Neuronal stem cell (in vitro differentiated cells): Measurements from ENCODE around the gene HIP1.

Source experiments
- DNase-seq: peaks from one replicate; pipeline ENCODE4 v3.0.0-alpha.2; 2013; ENCODE audit warnings: low spot score
- H2AFZ ChIP-seq: one replicate; pipeline ENCODE4 v1.6.1; 2013; ENCODE audit warnings: mild to moderate bottlenecking, low read length, inconsistent platforms
- H2AK5ac ChIP-seq: 2 replicates; pipeline ENCODE4 v1.6.1; 2013; ENCODE audit warnings: low read depth, mild to moderate bottlenecking, inconsistent platforms, low read length, moderate library complexity, mixed read lengths
- H2BK120ac ChIP-seq: 2 replicates; pipeline ENCODE4 v1.6.1; 2013; ENCODE audit warnings: low read depth, mild to moderate bottlenecking, inconsistent platforms, low read length, moderate library complexity, mixed read lengths
- H2BK12ac ChIP-seq: one replicate; pipeline ENCODE4 v1.6.1; 2013; ENCODE audit warnings: low read length, inconsistent platforms
- H2BK15ac ChIP-seq: 2 replicates; pipeline ENCODE4 v1.6.1; 2013; ENCODE audit warnings: mild to moderate bottlenecking, low read length, inconsistent platforms, mixed read lengths
- H2BK5ac ChIP-seq: one replicate; pipeline ENCODE4 v1.6.1; 2013; ENCODE audit warnings: inconsistent platforms, mild to moderate bottlenecking, low read length, moderate library complexity
- H3K14ac ChIP-seq: one replicate; pipeline ENCODE4 v1.6.1; 2013; ENCODE audit warnings: low read length, inconsistent platforms
- H3K18ac ChIP-seq: 2 replicates; pipeline ENCODE4 v1.6.1; 2013; ENCODE audit warnings: low read length, inconsistent platforms
- H3K23ac ChIP-seq: 2 replicates; pipeline ENCODE4 v1.6.1; 2013; ENCODE audit warnings: low read depth, mild to moderate bottlenecking, mixed read lengths, low read length, inconsistent platforms; ENCODE audit not compliant: poor library complexity
- H3K27ac ChIP-seq: replicated peaks from 3 replicates; pipeline ENCODE4 v1.5.1; 2013; ENCODE audit warnings: low read length, inconsistent platforms
- H3K27me3 ChIP-seq, 3 experiments: 2 replicates each; pipeline ENCODE4 v1.6.1; 2013; ENCODE audit warnings: low read length in 3 of 3, mild to moderate bottlenecking in 2 of 3, inconsistent platforms in 1 of 3, low read depth in 1 of 3, mixed read lengths in 1 of 3, moderate library complexity in 1 of 3; ENCODE audit not compliant: control insufficient read depth in 3 of 3, insufficient read depth in 3 of 3
- H3K36me3 ChIP-seq, 2 donors: replicated peaks in 1 of 2; 2 replicates each; pipeline ENCODE4 v1.6.1; 2013; ENCODE audit warnings: low read length in 2 of 2; ENCODE audit not compliant: control insufficient read depth in 2 of 2, insufficient read depth in 2 of 2
- H3K4ac ChIP-seq: 2 replicates; pipeline ENCODE4 v1.6.1; 2013; ENCODE audit warnings: inconsistent platforms, mild to moderate bottlenecking, low read length, moderate library complexity
- H3K4me1 ChIP-seq, 2 donors: 1 replicate in 1 of 2; 2 replicates in 1 of 2; pipeline ENCODE4 v1.6.1; 2013; ENCODE audit warnings: low read length in 2 of 2, low read depth in 1 of 2; ENCODE audit not compliant: control insufficient read depth in 2 of 2, insufficient read depth in 1 of 2
- H3K4me2 ChIP-seq: one replicate; pipeline ENCODE4 v1.6.1; 2013; ENCODE audit warnings: mild to moderate bottlenecking, low read length, inconsistent platforms; ENCODE audit not compliant: insufficient read depth, poor library complexity, severe bottlenecking
- H3K4me3 ChIP-seq, 2 donors: 2 replicates each; pipeline ENCODE4 v1.5.1; 2013; ENCODE audit warnings: low read length in 2 of 2, mild to moderate bottlenecking in 2 of 2, inconsistent platforms in 1 of 2, moderate library complexity in 1 of 2
- H3K79me1 ChIP-seq: one replicate; pipeline ENCODE4 v1.6.1; 2013; ENCODE audit warnings: low read depth, mild to moderate bottlenecking, inconsistent platforms, low read length, moderate library complexity
- H3K9ac ChIP-seq: one replicate; pipeline ENCODE4 v1.6.1; 2013; ENCODE audit warnings: mild to moderate bottlenecking, low read depth, low read length, inconsistent platforms; ENCODE audit not compliant: poor library complexity
- H3K9me3 ChIP-seq, 2 donors: replicated peaks in 1 of 2; 2 replicates each; pipeline versions ENCODE3 to v1.6.1; 2013; ENCODE audit warnings: low read length in 2 of 2, mild to moderate bottlenecking in 2 of 2, inconsistent platforms in 1 of 2, low read depth in 1 of 2, mixed read lengths in 1 of 2, moderate library complexity in 1 of 2; ENCODE audit not compliant: control insufficient read depth in 2 of 2, insufficient read depth in 1 of 2
- H4K8ac ChIP-seq: one replicate; pipeline ENCODE4 v1.6.1; 2013; ENCODE audit warnings: low read depth, mild to moderate bottlenecking, inconsistent platforms, low read length, moderate library complexity
- H4K91ac ChIP-seq: one replicate; pipeline ENCODE4 v1.6.1; 2013; ENCODE audit warnings: low read length, low read depth, mild to moderate bottlenecking, inconsistent platforms; ENCODE audit not compliant: poor library complexity
- WGBS, 2 donors: extraction: QIAGEN DNeasy Blood & Tissue Kit; methylation state at CpG; one replicate each; pipeline ENCODE4 v1.1.7; 2013; ENCODE audit warnings: missing lambda C conversion rate in 2 of 2, mixed read lengths in 1 of 2; ENCODE audit not compliant: insufficient read length in 2 of 2, insufficient replicate concordance in 1 of 2; ENCODE audit errors: extremely low coverage in 2 of 2; 5-methylcytosine and 5-hydroxymethylcytosine counted together

Gene HIP1

GRCh38 chr7:75734586-75735458, 3.9 kb downstream of the HIP1 start:
- no peak overlapping the region for H3K4me3 ChIP-seq
- no peak overlapping the region for H3K9ac ChIP-seq
- no CpG with 5 or more reads among the region's 9 CpGs for WGBS, 2 donors
- DNase-seq: no peak
- no peak overlapping the region for H3K18ac ChIP-seq
- no peak overlapping the region for H2BK5ac ChIP-seq
- H2AFZ ChIP-seq: no peak overlapping the region
- H2BK15ac ChIP-seq: no peak overlapping the region
- H3K4me2 ChIP-seq: no peak overlapping the region
- no peak overlapping the region for H4K8ac ChIP-seq
- H2AK5ac ChIP-seq: no peak overlapping the region
- H3K9me3 ChIP-seq: no peaks in the 10 kb centered on the region
- no peak overlapping the region for H3K14ac ChIP-seq
- no peak overlapping the region for H4K91ac ChIP-seq
- no peaks in the 10 kb centered on the region for H3K36me3 ChIP-seq
- no peak overlapping the region for H3K27ac ChIP-seq
- peaks cover 6 to 18% of the 10 kb centered on the region in 2 donors for H3K4me1 ChIP-seq
- no peak overlapping the region for H3K23ac ChIP-seq
- peaks cover 0 to 9% (median 6%) of the 10 kb centered on the region in 3 experiments for H3K27me3 ChIP-seq
- H2BK120ac ChIP-seq: no peak overlapping the region
- H2BK12ac ChIP-seq: no peak overlapping the region
- no peak overlapping the region for H3K4ac ChIP-seq
- peaks cover 1% of the 10 kb centered on the region for H3K79me1 ChIP-seq

DNA sequence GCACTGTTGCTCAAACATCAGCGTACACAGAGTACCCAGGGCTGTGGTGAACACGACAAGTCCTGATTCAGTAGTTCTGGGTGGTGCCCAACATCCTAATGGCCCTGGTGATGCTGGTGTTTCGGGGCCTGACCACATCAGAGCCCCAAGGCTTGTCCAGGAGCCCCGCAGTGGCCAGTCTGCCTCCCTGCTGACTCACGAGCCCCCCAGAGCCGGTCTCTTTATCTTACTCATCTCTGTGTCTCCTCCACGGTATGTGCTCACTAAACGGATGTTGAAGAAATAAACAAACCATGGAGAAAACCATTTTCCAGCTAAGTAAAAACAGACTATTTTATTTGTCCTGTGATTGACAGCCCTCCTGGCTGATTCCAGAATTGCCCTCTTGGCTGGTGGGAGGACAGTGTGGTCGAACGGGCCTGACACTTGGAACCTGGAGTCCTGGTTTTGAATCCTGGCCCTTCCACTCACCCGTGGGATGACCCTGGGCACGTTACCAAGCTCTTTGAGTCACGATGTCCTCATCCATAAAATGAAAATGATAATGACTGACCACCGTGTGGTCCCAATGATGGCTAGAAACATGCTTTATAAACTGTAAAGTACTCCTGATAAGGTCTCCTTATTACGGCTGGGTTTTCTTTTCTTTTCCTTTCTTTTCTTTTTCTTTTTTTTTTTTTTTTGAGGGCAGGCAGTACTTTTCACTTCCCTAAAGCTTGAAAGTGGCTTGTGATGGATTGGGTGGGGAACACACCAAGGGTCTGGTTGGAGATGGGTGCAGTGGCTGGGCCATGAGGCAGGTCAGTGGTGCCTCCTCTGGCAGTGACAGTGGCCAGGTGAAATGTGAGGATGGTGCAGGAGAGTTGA, 5.7 kb downstream of the HIP1 start:
- Histone ChIP-seq H3K9ac (no peak overlapping the region), H4K91ac (no peak overlapping the region), H3K36me3 (no peaks in the 10 kb centered on the region), H2AK5ac (no peak overlapping the region), H3K27ac (no peak overlapping the region), H3K18ac (peak overlapping the region; percentile 82), H3K4ac (no peak overlapping the region), H3K9me3 (no peaks in the 10 kb centered on the region), H3K14ac (no peak overlapping the region), H3K4me2 (no peak overlapping the region), H2BK120ac (no peak overlapping the region), H3K4me1 (peaks cover 5 to 14% of the 10 kb centered on the region in 2 donors), H3K23ac (no peak overlapping the region), H3K27me3 (peaks cover 0 to 5% (median 5%) of the 10 kb centered on the region in 3 experiments), H2BK15ac (no peak overlapping the region), H4K8ac (peak overlapping the region; percentile 57), H2AFZ (no peak overlapping the region), H2BK5ac (no peak overlapping the region), H2BK12ac (no peak overlapping the region), H3K79me1 (peaks cover under 1% of the 10 kb centered on the region), H3K4me3 (no peak overlapping the region)
- no peak for DNase-seq
- no CpG with 5 or more reads among the region's 15 CpGs for WGBS, 2 donors

DNA sequence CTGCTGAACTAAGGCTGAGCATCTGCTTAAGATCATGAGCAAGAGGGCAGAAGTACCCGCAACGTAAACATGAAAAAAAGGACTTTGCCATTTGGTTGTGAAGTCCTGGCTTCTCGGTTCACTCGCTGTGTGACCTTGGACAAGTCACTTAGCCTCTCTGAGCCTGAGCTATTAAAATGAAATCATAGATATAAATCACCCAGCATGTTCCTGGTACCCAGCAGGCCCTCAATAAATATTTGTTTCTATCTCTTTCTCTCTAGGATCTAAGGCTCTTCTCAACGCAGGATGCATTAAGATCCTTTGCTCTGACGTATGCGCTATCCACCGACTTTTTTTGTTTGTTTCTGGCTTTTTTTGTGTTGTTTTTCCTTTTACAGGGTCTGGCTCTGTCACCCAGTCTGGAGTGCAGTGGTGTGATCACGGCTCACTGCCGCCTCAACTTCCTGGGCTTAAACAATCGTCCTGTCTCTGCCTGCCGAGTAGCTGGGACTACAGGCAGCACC, 6.7 kb downstream of the HIP1 start:
- no peaks in the 10 kb centered on the region for H3K79me1 ChIP-seq
- no peak overlapping the region for H4K8ac ChIP-seq
- no peak overlapping the region for H2AFZ ChIP-seq
- DNase-seq: no peak
- H3K23ac ChIP-seq: no peak overlapping the region
- no peak overlapping the region for H3K4me2 ChIP-seq
- no peak overlapping the region for H3K9ac ChIP-seq
- no peak overlapping the region for H3K4ac ChIP-seq
- H2BK5ac ChIP-seq: no peak overlapping the region
- no peak overlapping the region for H2AK5ac ChIP-seq
- H3K4me1 ChIP-seq: peaks cover 3 to 9% of the 10 kb centered on the region in 2 donors
- H2BK12ac ChIP-seq: no peak overlapping the region
- no peak overlapping the region for H3K18ac ChIP-seq
- H4K91ac ChIP-seq: no peak overlapping the region
- no peaks in the 10 kb centered on the region for H3K27me3 ChIP-seq
- H3K27ac ChIP-seq: no peak overlapping the region
- H3K14ac ChIP-seq: no peak overlapping the region
- no peak overlapping the region for H2BK15ac ChIP-seq
- no peak overlapping the region for H2BK120ac ChIP-seq
- no peaks in the 10 kb centered on the region for H3K9me3 ChIP-seq
- WGBS, 2 donors: no CpG with 5 or more reads among the region's 12 CpGs
- H3K4me3 ChIP-seq: no peak overlapping the region
- no peaks in the 10 kb centered on the region for H3K36me3 ChIP-seq

DNA sequence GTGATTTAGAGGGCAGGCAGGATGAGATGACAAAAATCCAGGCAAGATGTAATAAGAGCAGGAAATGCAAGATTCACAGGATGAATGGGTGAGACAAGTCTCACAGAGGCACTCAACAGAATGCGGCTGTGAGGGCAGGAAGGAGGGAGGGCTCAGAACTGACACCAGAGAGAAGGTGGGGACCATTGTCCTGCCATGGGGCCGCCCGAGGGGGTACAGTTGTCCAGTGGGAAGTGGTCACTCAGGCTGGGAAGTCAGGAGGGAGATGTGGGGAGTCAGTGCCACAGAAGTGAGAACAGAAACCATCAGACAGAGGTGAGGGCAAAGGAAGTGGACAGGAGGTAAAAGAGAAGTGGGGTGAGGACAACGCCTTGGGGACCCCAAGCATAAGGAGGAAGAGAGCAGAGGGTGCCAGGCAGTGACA, 8.9 kb downstream of the HIP1 start:
- peak overlapping the region; percentile 24 for H3K9ac ChIP-seq
- H2BK120ac ChIP-seq: no peak overlapping the region
- H2AFZ ChIP-seq: peak overlapping the region; percentile 65
- H2AK5ac ChIP-seq: no peak overlapping the region
- H3K4ac ChIP-seq: no peak overlapping the region
- no peak overlapping the region for H2BK5ac ChIP-seq
- WGBS, 2 donors: no CpG with 5 or more reads among the region's 4 CpGs
- H2BK15ac ChIP-seq: no peak overlapping the region
- H3K9me3 ChIP-seq: no peaks in the 10 kb centered on the region
- no peak overlapping the region for H3K4me3 ChIP-seq
- no peak overlapping the region for H2BK12ac ChIP-seq
- no peaks in the 10 kb centered on the region for H3K79me1 ChIP-seq
- H3K14ac ChIP-seq: no peak overlapping the region
- H3K36me3 ChIP-seq: no peaks in the 10 kb centered on the region
- H3K23ac ChIP-seq: no peak overlapping the region
- no peak overlapping the region for H3K4me2 ChIP-seq
- H3K27ac ChIP-seq: no peak overlapping the region
- no peak for DNase-seq
- H3K27me3 ChIP-seq: no peaks in the 10 kb centered on the region
- no peak overlapping the region for H4K8ac ChIP-seq
- H3K4me1 ChIP-seq: peaks cover 3 to 9% of the 10 kb centered on the region in 2 donors
- H3K18ac ChIP-seq: no peak overlapping the region
- H4K91ac ChIP-seq: no peak overlapping the region
